Stimulated activated CD4-positive, alpha-beta T cell treated with anti-CD3 and anti-CD28 coated beads, Interleukin-4, amount 100 ng/mL, for 24 hours (primary cell): ENCODE results near the gene ALG14.
"Not testable (repeated sequence)": the region's sequence is repeated elsewhere in the genome, so short reads cannot be mapped to it uniquely, and the experiment has no call there.

Source experiments
- DNase-seq: peaks from one replicate; pipeline ENCODE4 v3.0.0-alpha.2; 2020

Gene ALG14

DNA sequence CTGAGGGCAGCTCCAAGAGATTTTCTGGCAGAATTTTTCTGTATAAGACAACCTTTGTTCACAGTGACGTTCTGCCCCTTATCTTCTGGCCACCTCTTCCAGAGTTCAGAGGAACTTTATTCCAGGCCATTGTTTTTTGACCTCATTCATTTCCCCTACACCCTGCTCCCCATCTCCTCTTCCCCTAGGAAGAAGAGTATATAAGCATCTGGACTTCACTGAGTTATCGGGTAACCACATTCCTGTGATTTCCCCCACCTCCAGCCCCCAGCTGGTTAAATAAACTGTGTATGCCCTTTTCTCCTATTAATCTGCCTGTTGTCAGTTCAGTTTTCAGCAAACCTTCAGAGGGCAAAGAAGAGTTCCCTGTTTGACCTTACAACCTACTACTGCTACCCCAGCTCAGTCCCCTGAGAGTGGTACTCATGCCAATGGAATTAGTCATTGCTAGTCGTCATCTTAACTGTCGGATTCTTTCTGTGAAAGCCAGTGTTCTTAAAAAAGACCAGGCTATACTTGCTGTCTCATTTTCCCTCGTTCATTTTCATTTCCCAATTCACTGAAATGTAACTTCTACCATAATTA is 14.3 kb upstream of the ALG14 start:
- DNase-seq, result no peak

DNA sequence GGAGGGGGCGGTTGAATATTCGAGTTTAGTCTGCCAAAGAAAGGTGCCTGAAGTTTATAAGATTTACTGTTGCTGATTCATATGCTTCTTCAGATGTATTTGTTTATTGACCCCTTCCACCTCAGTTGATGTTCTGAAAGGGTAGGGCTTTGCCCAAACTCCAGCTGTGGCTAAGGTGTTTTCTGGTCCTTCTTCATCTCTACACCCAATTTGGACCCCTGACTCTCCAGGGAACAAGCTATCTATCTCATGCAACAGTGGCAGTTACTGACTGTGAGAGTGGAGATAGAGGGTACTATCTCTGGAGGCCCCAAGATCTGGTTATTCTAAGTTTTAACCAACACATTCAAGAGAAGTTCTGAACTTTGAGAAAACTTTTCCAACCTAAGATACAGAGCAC is 12.6 kb upstream of the ALG14 start:
- no peak for DNase-seq

DNA sequence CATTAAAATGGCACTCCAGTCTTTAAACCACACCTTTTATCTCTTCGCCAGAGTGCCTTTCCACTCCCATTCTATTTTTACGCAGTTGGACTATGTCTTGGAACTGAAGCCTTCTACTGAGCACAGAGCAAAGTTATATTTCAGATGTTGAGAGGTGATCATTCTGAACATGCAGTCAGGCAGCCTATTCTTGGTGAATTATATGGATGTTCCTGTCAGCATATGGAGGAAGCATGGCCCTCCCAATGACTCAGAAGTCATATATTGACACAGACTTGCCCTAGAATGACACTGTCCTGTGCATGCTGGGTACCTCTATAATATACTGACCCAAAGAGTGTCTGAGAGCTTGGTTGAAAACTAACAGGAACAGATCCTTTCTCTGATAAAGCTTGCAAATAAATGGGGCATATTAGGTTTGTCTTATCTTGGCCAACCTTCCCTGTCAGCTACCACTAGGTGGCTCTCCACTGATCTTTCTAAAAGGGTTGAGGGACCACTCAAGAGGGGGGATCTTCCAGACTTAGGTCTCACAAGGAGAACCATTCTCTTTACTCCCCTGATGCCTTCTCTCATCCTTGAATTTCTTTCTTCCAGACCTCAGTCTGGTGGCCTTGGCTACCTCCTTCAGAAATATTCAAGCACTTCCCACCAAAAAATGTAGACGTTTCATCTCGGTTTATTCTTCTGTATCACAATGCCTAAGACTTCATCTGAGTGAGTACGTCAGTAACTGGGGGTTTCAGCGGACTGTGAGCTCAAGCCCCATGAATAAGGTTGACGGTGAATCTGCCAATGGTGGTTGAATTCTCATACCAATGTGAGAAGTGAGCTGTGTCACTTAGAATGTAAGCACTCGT is 11.8 kb upstream of the ALG14 start:
- DNase-seq, result peak; percentile 16

DNA sequence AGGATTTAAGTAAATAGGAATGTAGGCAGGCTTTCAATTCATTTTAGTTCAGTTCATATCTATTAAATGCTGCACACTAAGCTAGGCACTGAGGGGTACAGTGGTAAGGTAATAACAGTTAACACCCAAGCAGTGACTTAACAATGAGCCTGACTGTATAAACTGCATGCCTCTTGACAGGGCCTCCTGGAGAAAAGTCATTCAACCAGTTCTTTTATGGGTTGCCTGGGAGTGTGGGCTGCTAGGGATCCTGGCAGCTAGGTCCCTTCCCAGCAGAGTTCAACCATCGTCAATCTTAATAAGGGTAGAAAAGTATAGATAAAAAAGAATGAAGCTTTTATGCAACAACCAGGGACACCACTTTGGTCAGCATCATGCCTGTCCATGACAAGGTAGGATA is 8.1 kb upstream of the ALG14 start:
- DNase-seq, result no peak

DNA sequence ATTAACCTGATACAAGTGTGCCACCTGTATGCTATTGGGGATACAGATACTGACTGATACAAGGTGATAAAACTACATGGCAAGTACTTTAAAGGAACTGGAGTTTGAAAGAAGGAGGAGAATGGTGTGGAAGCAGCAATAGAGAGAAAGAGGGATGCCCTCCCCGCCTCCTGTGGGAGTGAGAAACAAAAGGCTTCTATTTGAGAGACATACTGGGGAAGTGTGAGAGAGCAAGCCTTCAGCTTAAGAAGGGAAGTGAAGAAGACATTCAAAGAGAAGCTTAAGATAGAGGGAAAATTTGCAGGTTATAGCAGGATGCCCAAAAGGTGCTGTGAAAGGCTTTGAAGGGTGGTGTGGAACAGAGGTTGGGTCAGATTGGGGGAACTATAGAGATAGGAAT is 7.7 kb upstream of the ALG14 start:
- DNase-seq, result no peak

DNA sequence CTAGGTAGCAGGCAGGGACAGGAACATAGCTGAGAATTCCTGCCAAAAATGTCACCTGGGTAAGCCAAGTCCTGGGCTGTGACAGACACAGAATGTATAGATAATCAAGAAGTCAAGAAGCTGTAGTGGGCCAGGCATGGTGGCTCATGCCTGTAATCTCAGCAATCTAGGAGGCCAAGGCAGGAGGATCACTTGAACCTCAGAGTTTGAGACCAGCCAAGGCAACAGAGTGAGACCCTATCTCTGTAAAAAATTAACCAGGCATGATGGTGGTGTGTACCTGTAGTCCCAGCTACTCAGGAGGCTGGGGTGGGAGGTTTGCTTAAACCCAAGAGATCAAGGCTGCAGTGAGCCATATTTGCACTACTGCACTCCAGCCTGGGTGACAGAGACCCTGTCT is 3.3 kb upstream of the ALG14 start:
- DNase-seq, result no peak

DNA sequence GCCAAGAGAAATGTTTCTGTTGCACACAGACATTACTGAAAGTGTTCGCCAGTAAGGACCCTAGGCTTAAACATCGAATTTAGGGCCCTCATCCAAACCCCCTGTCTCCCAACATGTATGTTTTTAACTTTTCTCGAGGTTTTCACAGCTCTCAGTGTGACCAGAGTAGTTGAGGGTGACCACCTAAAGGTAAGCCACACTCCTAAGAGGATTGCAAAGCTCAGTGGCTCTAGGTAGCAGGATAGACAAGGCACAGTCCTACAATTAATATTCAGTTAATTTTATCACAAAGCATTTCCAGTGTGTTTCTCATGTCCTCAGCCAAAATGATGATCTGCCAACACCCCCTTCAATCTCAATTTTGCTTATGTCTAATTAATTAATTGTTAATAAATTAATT is 695 bp upstream of the ALG14 start:
- no peak for DNase-seq

DNA sequence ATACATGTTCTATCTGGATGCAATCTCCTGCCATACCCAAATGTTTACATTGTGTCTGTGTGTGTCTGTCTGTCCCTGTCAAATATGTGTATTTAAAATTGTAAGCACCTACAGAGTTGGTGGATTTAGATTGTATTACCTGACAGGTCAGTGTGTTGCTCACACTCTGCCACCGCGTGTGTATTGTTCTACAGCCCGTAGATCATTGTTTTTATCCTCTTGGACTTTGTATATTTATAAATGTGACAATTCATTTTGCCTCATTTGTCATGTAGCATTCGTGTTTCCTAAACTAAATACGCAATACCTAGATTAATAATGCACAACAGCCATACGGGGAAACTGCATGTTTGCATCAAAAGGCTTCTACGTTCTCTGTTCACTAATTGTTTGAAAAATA is 634 bp downstream of the ALG14 start:
- no peak for DNase-seq

DNA sequence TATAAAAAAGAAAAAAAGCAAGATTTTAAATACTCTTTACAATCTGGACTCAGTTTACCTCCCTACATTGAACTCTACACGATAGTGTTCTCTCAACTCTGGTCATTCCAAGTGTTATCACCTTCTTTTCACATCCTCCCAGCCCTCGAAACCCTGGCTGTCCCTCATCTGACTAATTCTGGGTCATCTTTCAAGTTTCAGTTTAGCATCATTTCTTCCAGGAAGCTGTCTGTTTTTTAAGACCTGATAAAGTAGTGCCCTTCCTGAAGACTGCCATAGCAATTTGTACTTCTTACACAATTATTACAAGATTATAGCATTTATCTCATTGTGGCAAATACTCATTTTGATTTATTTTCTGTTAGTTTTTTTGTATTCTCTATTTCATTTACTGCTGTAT is 1.2 kb downstream of the ALG14 start:
- no peak for DNase-seq

DNA sequence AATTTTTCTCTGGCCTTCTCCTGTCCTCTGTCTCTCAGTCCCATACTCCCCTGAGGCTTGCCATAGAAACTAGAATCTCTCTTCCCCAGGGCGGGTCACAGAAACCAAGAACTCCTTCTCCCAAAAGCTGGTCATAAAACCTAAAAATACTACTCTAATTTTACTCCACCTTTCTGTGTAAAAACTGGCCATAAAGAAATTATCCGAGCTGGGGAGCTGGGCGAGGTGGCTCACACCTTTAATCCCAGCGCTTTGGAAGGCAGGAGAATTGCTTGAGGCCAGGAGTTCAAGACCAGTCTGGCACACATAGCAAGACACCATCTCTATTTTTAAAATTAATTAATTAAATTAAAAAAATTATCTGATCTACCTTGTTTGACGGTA is 3.0 kb downstream of the ALG14 start:
- no peak for DNase-seq

DNA sequence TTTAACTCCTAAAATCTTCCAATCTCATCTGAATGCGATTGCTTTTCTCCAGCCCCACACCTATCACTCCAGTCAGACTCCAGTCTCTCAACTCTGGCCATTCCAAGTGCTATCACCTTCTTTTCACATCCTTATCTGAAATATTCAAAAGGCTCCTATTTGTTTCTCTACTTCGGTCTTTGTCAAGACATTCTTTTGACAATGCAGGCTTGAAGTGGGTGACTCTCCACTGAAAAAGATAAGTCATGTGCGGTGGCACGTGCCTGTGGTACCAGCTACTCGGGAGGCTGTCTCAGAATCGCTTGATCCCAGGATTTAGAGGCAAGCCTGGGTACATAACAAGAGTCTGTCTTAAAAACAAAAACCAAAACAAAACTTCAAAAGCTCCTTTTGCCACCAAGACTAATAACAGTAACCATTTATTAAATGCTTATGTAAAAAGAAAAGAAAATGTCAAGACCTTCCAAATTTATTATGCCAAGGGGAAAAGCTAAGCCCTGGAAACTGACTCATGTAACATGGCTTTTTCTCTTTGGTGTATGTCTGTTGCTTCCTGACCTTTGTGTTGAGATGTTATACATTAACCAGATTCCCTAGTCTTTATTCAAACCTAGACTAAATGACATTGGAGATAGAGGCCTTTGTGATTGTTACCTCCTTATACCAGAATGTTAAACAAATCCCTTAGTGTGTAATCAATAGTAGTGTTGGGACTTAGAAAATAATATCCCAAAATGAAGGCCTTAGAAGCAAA is 3.6 kb downstream of the ALG14 start:
- DNase-seq, result no peak

DNA sequence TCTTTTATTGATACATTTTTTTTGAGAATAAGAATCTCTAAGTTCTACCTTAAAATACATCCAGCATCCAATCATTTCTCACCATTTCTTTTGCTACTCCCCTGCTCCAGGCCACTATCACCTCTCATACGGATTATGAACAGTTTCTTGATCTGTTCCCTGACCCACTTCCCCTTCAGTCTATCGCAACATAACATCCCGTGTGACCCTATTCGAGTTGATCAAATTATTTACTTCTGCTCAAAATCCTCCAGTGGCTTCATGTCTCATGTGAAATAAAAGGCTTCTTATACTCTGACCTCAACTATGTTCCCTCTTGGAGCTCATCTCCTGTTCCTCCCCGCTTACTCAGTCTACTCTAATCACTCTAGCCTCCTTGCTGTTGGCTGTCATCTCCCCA is 5.2 kb downstream of the ALG14 start:
- no peak for DNase-seq

DNA sequence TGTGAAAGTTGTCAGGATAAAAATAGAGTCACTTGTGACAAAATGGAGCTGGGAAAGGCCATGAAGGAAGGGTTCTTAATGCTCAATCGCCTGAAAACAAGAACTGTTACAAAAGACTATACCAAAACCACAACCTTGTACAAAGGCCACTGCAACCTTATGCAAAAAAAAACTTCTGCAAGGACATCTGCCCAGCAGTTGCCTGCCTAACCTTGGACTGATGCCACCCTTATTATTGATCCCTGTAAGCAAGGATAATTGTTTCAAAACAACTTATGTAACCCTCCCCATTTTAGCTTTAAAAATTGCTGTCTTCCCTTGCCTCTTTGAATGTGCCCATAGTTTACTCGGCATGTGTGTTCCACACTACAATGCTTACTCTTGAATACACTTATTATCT is 5.7 kb downstream of the ALG14 start:
- DNase-seq, result no peak

DNA sequence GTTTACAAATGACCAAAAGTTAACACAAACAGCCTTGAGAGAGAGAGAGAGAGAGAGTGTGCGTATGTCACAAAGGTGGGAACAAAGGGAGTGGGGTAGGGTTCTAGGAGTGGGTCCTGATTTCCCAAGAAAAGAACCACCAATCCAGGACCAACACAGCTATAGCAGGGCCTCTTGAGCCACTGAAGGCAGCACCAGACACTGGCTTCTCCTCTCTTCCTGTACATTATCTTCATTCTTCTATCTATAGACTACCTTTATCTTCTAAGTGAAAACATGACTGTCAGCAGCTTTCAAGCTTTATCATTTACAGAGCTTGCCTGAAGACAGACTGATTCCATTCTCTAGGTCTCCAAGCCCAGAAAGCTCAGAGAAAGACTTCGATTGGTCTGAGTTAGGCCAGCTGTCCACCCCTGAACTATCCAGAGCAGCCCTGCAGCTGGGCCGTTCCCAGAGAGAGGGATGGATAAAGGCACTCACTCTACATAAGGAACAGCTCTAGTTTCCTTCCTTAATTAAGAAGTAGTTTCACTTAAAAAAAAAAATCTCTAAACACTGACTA is 11.2 kb downstream of the ALG14 start:
- no peak for DNase-seq

DNA sequence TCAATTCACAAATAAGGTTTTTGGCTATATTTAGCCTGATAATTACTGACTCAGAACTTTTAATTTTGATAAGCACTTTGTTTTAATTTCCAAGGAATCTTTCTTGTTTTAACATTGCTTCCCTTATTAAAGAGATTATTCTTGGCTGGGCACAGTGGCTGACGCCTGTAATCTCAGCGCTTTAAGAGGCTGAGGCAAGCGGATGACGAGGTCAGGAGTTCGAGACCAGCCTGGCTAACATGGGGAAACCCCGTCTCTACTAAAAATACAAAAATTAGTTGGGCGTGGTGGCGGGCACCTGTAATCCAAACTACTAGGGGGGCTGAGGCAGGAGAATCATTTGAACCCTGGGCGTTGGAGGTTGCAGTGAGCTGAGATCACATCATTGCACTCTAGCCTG is 13.8 kb downstream of the ALG14 start:
- DNase-seq, result no peak

DNA sequence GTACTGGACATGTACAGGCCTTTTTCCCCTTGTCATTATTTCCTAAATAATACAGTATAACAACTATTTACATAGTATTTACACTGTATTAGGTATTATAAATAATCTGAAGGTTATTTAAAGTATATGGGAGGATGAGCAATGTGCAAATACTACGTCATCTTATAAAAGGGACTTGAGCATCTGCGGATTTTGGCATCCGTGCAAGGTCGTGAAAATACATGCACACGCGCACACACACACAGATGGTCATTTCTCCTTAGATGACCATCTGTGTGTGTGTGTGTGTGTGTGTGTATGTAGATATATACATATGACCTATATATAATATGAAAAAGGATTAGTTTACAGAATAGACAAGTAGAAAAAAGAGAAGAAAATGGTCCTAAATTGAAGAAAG is 15.4 kb downstream of the ALG14 start:
- no peak for DNase-seq

DNA sequence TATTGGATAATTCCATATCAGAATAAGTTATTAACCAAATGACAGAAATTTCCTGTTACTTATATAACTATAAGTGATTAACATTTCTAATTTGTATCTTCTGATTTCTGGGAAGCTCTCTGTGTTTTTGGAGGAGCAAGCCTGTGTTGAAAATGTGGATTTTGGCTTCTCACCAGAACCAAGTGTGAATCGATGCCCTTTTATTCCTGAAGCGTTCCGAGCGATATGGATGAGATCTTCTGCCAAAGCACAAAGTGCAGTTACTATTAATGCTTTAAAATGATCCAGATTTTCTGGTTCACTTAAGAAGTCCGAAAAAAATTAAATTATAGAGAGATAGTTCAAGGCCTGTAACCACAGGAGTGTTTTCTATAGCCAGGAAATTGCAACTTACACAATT is 22.8 kb downstream of the ALG14 start:
- no peak for DNase-seq

DNA sequence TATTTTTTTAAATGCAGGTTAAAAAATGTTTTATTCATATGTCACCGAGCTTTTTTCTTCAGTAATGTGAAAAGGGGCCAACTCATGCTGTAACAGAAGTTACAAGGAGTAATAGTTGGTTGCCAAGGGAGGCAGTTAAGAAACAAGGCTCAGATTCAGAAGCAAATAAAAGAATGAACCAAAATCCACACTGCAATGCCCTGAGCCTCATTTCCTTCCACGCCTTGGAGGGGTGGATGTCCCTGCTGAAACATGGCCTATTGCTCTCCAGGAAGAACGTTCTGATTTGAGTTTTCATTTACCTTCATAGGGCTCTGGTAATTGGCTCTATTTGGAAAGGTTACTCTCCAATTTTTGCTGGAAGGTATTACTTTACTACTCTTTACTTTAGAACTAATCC is 24.4 kb downstream of the ALG14 start:
- DNase-seq, result no peak

DNA sequence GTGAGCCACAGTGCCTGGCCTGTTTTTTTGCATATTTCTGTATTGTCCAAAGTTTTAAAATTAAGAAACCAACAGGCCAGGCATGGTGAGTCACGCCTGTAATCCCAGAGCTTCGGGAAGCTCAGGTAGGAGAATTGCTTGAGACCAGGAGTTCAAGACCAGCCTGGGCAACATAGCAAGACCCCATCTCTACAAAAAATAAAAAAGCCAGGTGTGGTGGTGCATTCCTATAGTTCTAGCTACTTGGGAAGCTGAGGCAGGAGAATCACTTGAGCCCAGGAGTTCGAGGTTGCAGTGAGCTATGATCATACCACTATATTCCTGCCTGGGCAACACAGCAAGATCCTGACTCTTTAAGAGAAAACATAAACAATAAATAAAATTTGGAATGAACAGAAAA is 25.1 kb downstream of the ALG14 start:
- not testable (repeated sequence) for DNase-seq

DNA sequence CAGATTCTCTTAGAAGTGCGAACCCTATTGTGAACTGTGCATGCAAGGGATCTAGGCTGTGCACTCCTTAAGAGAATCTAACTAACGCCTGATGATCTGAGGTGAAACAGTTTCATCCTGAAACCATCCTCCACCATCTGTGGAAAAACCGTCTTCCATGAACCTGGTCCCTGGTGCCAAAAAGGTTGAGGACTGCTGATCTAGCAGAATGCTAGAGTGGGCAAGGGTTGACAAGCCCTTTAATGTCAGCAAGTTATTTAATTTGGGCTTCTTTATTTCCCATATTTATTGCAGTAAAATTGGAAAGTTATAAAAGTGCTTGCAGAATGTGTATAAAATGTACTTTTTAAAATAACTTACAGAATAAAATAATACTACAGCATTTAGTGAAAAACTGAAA is 26.4 kb downstream of the ALG14 start:
- no peak for DNase-seq

DNA sequence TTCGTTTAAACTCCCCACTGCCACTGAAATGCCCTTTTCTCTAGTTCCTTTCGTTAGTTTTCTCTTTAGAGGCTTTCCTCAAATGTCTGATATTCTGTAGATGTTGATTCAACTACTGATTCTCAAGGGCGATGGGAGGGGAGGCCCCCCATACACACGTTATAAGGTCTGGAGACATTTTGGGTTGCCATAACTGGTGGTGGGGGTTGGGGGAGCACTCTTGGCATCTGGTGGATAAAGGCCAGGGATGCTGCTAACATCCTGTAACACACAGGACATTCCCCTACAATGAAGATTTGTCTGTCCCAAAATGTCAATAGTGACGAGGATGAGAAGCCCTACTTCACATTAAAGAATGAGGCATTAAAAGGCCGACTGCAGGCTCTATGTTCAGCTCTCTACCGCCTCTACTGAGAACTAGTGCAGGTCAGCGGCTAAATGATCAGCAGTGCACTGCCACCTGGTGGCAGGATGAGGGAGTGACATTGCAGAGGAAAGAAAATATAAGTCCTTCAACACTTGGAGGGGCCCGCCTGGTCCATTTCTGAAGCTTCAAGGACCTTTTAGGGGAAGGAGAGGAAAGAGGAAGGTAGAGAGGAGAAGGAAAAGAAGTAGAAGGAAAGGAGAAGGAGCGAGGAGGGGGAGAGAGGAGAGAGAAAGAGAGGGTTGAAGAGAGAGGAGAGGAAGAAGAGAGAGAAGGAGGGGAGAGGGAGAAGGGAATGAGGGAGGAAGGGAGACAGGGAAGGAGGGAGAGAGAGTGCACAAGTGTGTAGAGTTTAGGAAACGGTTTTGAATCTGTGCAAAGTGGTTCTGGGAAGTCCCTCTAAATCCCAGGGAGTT is 29.4 kb downstream of the ALG14 start:
- DNase-seq, result peak; percentile 79

DNA sequence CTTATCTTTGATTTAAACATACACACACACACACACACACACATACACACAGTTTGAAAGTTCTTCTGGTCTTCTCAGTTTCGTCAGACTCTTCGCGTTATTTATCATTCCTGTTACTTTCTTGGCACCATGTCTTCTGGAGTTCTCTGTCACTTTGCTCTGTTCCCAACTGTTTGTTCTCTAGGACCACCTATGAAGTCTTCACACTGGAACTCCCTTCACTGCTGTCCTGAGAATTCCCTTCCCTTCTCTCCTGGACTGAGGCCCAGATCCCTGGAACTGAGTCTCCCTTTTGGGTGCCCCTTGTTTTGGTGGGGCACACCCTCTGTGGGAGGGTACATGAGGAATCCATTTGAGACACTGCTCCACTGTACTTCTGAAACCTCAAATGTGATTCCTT is 30.5 kb downstream of the ALG14 start:
- no peak for DNase-seq
